Stomach (tissue), 9 donors: ENCODE data around the gene CRYM. TPM values are rescaled to one million over a fixed set of nuclear protein-coding genes. Genes with fewer than 3 reads are reported as not detected.

Experiments
- DNase-seq, 2 donors: peaks; one replicate each; pipeline versions ENCODE4 v3.0.0 to v3.0.0-alpha.2; 2013 to 2019
- H3K27ac ChIP-seq, 5 donors: fragments of 200-600 bp in 4 of 5; sonication (generic) in 4 of 5; one replicate each; pipeline ENCODE4 v1.5.1; 2013 to 2019; ENCODE audit warnings: mild to moderate bottlenecking in 1 of 5, moderate library complexity in 1 of 5
- H3K27me3 ChIP-seq, 3 donors: fragments of 200-600 bp; sonication (generic); one replicate each; pipeline ENCODE4 v1.5.1; 2017 to 2019; ENCODE audit warnings: mixed run types in 1 of 3
- H3K36me3 ChIP-seq, 4 donors: fragments of 200-600 bp; sonication (generic); 1 replicate in 3 of 4; 2 replicates in 1 of 4; pipeline ENCODE4 v1.5.1; 2016 to 2019
- H3K4me1 ChIP-seq, 4 donors: fragments of 200-600 bp; sonication (generic); one replicate each; pipeline ENCODE4 v1.5.1; 2016 to 2019
- H3K4me3 ChIP-seq, 4 donors: fragments of 200-600 bp; sonication (generic) in 3 of 4; one replicate each; pipeline ENCODE4 v1.5.1; 2016 to 2019; ENCODE audit warnings: mild to moderate bottlenecking in 1 of 4
- H3K9me3 ChIP-seq, 4 donors: fragments of 200-600 bp; sonication (generic); one replicate each; pipeline ENCODE4 v1.5.1; 2016 to 2019
- EP300 ChIP-seq: sonication (generic); formaldehyde crosslinking; IDR thresholded peaks from one replicate; pipeline ENCODE4 v1.6.1; 2017; ENCODE audit warnings: antibody characterized with exemption
- POLR2A ChIP-seq, 4 donors: fragments of 450-650 bp; IDR thresholded peaks; one replicate each; pipeline ENCODE4 v1.6.1; 2016; ENCODE audit warnings: antibody characterized with exemption in 4 of 4, control low read depth in 2 of 4, mild to moderate bottlenecking in 1 of 4, moderate library complexity in 1 of 4
- POLR2AphosphoS5 ChIP-seq, 3 donors: sonication (generic); formaldehyde crosslinking; IDR thresholded peaks; one replicate each; pipeline ENCODE4 v1.6.1; 2016; ENCODE audit warnings: antibody characterized with exemption in 3 of 3
- WGBS, 5 donors: extraction: QIAGEN DNeasy Blood & Tissue Kit in 3 of 5; methylation state at CpG; one replicate each; pipeline versions ENCODE4 v1.1.5 to v1.1.7; 2013 to 2018; 5-methylcytosine and 5-hydroxymethylcytosine counted together
- intact Hi-C: fragments of 100-400 bp; cut with DNase I; formaldehyde crosslinking; loops from one replicate; pipeline ENCODE4 v1.15.1; 2023; ENCODE audit warnings: low total_unique reads
- polyA plus RNA-seq, 3 donors: library from polyadenylated mRNA; stranded (reverse); fragments of 200-250 nt; gene quantifications; one replicate each; pipeline ENCODE4 v1.2.3, GENCODE V29; 2013
- total RNA-seq, 5 donors: library from RNA; depleted of rRNA; stranded (reverse); fragments of >200 nt; gene quantifications; one replicate each; pipeline versions ENCODE4 v1.1.0 to v1.2.3, GENCODE V29; 2014 to 2016
- TF ChIP-seq, protein P1 (sequence below), 7 experiments: fragments of 450-650 bp in 4 of 7; fragments of 200-600 bp in 3 of 7; sonication (generic) in 3 of 7; IDR thresholded peaks; one replicate each; pipeline ENCODE4 v1.5.1; 2016 to 2019; ENCODE audit warnings: antibody characterized with exemption in 7 of 7, control low read depth in 2 of 7, mild to moderate bottlenecking in 1 of 7
- donor health status: healthy with polysubstance abuse.
- donor health status: Bipolar disorder and iron deficiency.
- donor health status: healthy.

The CRYM gene
- total and polyA plus RNA-seq, 8 donors, result 0.75 to 4.0 (median 3.3) TPM; not detected in 3

DNA sequence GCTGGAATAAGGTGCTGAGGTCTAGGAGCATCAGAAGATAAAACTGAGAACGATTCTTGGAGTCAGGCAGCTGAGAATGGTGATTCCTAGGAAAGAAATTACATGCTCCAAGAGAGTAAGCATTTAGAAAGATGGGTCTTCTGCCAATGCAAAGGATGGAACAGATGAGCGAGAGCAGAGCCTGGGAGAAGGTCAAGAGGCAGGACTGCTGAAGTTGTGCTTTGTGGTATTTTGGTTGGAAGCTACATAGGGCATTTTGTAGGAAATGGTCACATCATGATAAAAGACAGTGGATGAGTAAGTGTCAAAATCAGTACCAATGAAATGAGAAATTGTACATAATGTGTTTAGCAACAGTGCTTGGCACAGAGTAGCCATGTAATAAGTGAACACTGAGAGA is 1.4 kb upstream of the CRYM start:
- Histone ChIP-seq H3K4me1 (peaks cover 3 to 29% (median 22%) of the 10 kb centered on the region in 4 donors), H3K4me3 (no peak overlapping the region), H3K9me3 (peaks cover 0 to 4% (median 0%) of the 10 kb centered on the region in 4 donors), H3K27ac (no peak overlapping the region), H3K27me3 (peaks cover 0 to 59% (median 39%) of the 10 kb centered on the region in 3 donors), H3K36me3 (no peaks in the 10 kb centered on the region)
- DNase-seq, result no peak
- WGBS, 5 donors, result 64 to 77% (median 69%) methylated on average over 2 of the region's 2 CpGs
- TF ChIP-seq EP300 (no peak), POLR2AphosphoS5 (IDR thresholded peaks at IDR 0.05) (no peak), POLR2A (IDR thresholded peaks at IDR 0.05) (no peak)
- TF ChIP-seq, protein P1, sequence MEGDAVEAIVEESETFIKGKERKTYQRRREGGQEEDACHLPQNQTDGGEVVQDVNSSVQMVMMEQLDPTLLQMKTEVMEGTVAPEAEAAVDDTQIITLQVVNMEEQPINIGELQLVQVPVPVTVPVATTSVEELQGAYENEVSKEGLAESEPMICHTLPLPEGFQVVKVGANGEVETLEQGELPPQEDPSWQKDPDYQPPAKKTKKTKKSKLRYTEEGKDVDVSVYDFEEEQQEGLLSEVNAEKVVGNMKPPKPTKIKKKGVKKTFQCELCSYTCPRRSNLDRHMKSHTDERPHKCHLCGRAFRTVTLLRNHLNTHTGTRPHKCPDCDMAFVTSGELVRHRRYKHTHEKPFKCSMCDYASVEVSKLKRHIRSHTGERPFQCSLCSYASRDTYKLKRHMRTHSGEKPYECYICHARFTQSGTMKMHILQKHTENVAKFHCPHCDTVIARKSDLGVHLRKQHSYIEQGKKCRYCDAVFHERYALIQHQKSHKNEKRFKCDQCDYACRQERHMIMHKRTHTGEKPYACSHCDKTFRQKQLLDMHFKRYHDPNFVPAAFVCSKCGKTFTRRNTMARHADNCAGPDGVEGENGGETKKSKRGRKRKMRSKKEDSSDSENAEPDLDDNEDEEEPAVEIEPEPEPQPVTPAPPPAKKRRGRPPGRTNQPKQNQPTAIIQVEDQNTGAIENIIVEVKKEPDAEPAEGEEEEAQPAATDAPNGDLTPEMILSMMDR (IDR thresholded peaks at IDR 0.05), result no peak
- intact Hi-C loops, result no loop called here

DNA sequence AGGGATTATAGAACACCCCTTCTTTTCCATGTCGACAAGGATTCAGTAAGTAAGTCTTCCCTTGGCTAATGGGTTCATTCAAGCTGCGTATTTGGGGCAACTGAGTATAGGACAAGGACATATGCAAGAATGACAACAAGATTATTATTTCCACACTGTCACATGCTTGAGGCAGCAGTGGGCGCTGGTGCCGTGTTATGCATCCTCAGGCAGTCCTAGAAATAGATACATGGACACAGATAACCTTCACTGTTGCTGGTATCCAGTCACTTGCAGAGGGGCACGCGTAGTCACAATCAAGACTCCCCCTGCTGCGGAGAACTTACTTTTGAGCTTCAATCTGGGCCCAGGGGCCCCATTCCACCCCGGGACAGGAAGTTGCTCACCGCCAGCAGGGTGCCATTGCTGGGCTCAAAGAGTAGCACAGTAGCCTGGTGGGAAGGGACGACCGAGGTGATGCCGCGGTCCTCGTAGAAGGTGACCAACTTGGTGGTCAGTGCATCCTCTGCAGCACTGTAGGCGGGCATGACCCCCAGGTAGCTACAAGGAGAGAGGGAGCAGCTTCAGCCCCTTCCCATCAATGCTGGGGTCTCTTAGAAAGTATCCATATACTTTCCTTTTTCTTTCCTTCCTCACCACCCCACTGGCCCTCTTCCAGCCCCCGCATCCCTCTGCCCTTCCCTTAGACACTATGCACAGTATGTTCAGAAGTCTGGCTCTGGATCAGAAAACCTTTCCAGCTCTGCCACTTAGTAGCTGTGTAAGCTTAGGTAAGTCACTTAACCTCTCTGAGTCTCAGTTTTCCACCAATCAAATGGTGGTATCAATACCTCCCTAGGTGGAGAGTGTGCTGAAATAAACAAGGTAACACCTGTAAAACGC is 804 bp downstream of the CRYM start:
- Histone ChIP-seq H3K4me3 (peak overlapping the region; percentile 44 to 54 (median 48)), H3K4me1 (peaks cover 3 to 16% (median 11%) of the 10 kb centered on the region in 4 donors), H3K36me3 (no peaks in the 10 kb centered on the region), H3K27ac (no peak overlapping the region), H3K27me3 (peaks cover 0 to 44% (median 24%) of the 10 kb centered on the region in 3 donors), H3K9me3 (peaks cover 0 to 4% (median 0%) of the 10 kb centered on the region in 4 donors)
- intact Hi-C loops, result no loop called here
- TF ChIP-seq EP300 (no peak), POLR2A (IDR thresholded peaks at IDR 0.05) (no peak), POLR2AphosphoS5 (IDR thresholded peaks at IDR 0.05) (no peak)
- TF ChIP-seq, protein P1 (IDR thresholded peaks at IDR 0.05), result no peak
- WGBS, 5 donors, result 67 to 77% (median 76%) methylated on average over 10 to 17 of the region's 17 CpGs
- DNase-seq, result no peak

DNA sequence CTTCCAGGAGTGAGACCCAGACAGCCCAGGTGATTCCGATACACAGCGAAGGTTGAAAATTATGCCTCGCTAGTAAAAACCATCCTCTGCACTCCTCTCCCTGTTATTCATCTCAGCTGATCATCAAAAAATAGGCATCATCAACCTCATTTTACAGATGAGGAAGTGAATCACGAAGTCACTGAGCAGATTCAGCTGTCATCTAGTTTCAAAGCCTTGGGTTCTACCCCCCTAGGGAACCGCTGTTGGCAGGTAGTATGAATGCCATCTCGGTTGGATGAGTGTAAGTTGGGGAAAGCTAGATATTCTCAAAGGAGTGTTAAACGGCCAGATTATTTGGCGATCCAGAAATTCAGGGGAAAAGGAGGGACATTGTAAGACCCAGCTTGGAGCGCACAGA is 2.0 kb downstream of the CRYM start:
- peaks cover 3 to 16% (median 11%) of the 10 kb centered on the region in 4 donors for H3K4me1 ChIP-seq
- DNase-seq, result no peak
- no peak overlapping the region for H3K4me3 ChIP-seq
- H3K27me3 ChIP-seq, result peaks cover 0 to 44% (median 24%) of the 10 kb centered on the region in 3 donors
- no peaks in the 10 kb centered on the region for H3K9me3 ChIP-seq
- 81 to 92% (median 85%) methylated on average over 9 of the region's 9 CpGs for WGBS, 5 donors
- no peak overlapping the region for H3K27ac ChIP-seq
- TF ChIP-seq EP300, result no peak
- TF ChIP-seq POLR2AphosphoS5 (IDR thresholded peaks at IDR 0.05), result no peak
- TF ChIP-seq, protein P1 (IDR thresholded peaks at IDR 0.05), result no peak
- TF ChIP-seq POLR2A (IDR thresholded peaks at IDR 0.05), result no peak
- intact Hi-C loops, result no loop called here
- H3K36me3 ChIP-seq, result no peaks in the 10 kb centered on the region

DNA sequence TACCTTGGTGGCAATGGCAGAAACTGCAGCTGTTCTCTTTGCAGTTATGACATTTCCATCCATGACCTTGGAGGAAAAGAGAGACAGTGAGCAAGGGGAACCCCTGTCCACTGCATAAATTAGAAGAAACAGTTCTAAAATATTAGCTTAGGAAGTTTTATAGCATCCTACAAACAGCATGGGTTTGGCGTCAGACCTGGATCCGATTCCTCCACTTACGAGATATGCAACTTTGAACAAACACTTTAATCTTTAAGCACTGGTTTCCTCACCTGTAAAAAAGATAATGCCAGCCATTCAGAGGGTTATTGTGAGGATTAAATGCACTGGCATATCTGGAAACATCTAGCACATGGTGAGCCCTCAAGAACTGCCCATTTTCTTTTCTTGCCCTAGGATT is 2.6 kb downstream of the CRYM start:
- intact Hi-C loops, result no loop called here
- H3K27ac ChIP-seq, result no peak overlapping the region
- H3K36me3 ChIP-seq, result no peaks in the 10 kb centered on the region
- 35 to 67% (median 55%) methylated on average over 3 of the region's 3 CpGs for WGBS, 5 donors
- peaks cover 0 to 44% (median 24%) of the 10 kb centered on the region in 3 donors for H3K27me3 ChIP-seq
- no peak for TF ChIP-seq POLR2AphosphoS5 (IDR thresholded peaks at IDR 0.05)
- TF ChIP-seq EP300, result no peak
- TF ChIP-seq POLR2A (IDR thresholded peaks at IDR 0.05), result no peak
- TF ChIP-seq, protein P1 (IDR thresholded peaks at IDR 0.05), result no peak
- peaks cover 3 to 16% (median 11%) of the 10 kb centered on the region in 4 donors for H3K4me1 ChIP-seq
- DNase-seq, result no peak
- H3K9me3 ChIP-seq, result no peaks in the 10 kb centered on the region
- H3K4me3 ChIP-seq, result no peak overlapping the region
